Endodermal cell (in vitro differentiated cells): ENCODE results near the gene MANSC4. TPM values are rescaled to one million over a fixed set of nuclear protein-coding genes. Genes with fewer than 3 reads are reported as not detected.
A peak's percentile ranks its signal among the peaks of the same experiment; 100 is the strongest.

ENCODE experiments used
- DNase-seq: peaks from one replicate; pipeline ENCODE4 v3.0.0-alpha.2; 2017
- H3K27ac ChIP-seq: 2 replicates; pipeline ENCODE4 v1.5.1; 2013; ENCODE audit warnings: mild to moderate bottlenecking, low read depth, low read length, moderate library complexity
- H3K27me3 ChIP-seq: 2 replicates; pipeline ENCODE4 v1.6.1; 2013; ENCODE audit warnings: mild to moderate bottlenecking, low read length, moderate library complexity; ENCODE audit not compliant: insufficient read depth, control insufficient read depth, poor library complexity, severe bottlenecking
- H3K36me3 ChIP-seq: 2 replicates; pipeline ENCODE4 v1.7.0; 2013; ENCODE audit warnings: mild to moderate bottlenecking, low read length, moderate library complexity; ENCODE audit not compliant: control insufficient read depth, insufficient read depth
- H3K4me1 ChIP-seq: one replicate; pipeline ENCODE4 v1.7.0; 2013; ENCODE audit warnings: low read length; ENCODE audit not compliant: control insufficient read depth, insufficient read depth
- H3K4me3 ChIP-seq: 2 replicates; pipeline ENCODE4 v1.5.1; 2013; ENCODE audit warnings: mild to moderate bottlenecking, low read length, moderate library complexity
- H3K9ac ChIP-seq: 2 replicates; pipeline ENCODE4 v1.6.1; 2013; ENCODE audit warnings: mild to moderate bottlenecking, low read length, moderate library complexity; ENCODE audit not compliant: poor library complexity, severe bottlenecking; ENCODE audit errors: extremely low read depth
- H3K9me3 ChIP-seq: 2 replicates; pipeline ENCODE4 v1.6.1; 2013; ENCODE audit warnings: mild to moderate bottlenecking, low read length, moderate library complexity; ENCODE audit not compliant: control insufficient read depth
- H3K27ac Mint-ChIP-seq: 2 replicates; pipeline ENCODE4 v1.8.0; 2020; ENCODE audit warnings: mixed read lengths
- H3K27me3 Mint-ChIP-seq: 2 replicates; pipeline ENCODE4 v1.8.0; 2021; ENCODE audit warnings: mild to moderate bottlenecking, mixed read lengths; ENCODE audit not compliant: insufficient read depth
- H3K36me3 Mint-ChIP-seq: 2 replicates; pipeline ENCODE4 v1.8.0; 2020; ENCODE audit warnings: low read depth, mixed read lengths
- H3K4me1 Mint-ChIP-seq: 2 replicates; pipeline ENCODE4 v1.8.0; 2020; ENCODE audit warnings: mixed read lengths
- H3K4me3 Mint-ChIP-seq: 2 replicates; pipeline ENCODE4 v1.8.0; 2020; ENCODE audit warnings: mild to moderate bottlenecking, moderate library complexity, mixed read lengths
- H3K9me3 Mint-ChIP-seq: 2 replicates; pipeline ENCODE4 v1.8.0; 2020; ENCODE audit warnings: mild to moderate bottlenecking, mixed read lengths
- WGBS, 2 experiments: methylation state at CpG; one replicate each; pipeline versions ENCODE4 v1.1.5 to v1.1.7; 2013; ENCODE audit warnings: missing lambda C conversion rate in 2 of 2, mixed read lengths in 1 of 2; ENCODE audit not compliant: insufficient coverage in 1 of 2, insufficient read length in 1 of 2; 5-methylcytosine and 5-hydroxymethylcytosine counted together
- total RNA-seq, 2 donors: library from RNA; stranded (reverse); fragmentation: NEBNext Ultra II Directional in 1 of 2; extraction: Animal tissue kit (Norgen Biotek cat#: 25700) in 1 of 2; gene quantifications; 2 replicates in 1 of 2; 3 replicates in 1 of 2; pipeline ENCODE4 v1.2.1, GENCODE V29; 2021
- TF ChIP-seq, protein P1 (sequence below): fragments of 200-600 bp; sonication (generic); conservative IDR thresholded peaks from 2 replicates; pipeline ENCODE4 v1.5.0; 2021; ENCODE audit warnings: antibody characterized with exemption, mild to moderate bottlenecking

Gene MANSC4
- total RNA-seq, 2 donors from 2014 or later: not detected

DNA sequence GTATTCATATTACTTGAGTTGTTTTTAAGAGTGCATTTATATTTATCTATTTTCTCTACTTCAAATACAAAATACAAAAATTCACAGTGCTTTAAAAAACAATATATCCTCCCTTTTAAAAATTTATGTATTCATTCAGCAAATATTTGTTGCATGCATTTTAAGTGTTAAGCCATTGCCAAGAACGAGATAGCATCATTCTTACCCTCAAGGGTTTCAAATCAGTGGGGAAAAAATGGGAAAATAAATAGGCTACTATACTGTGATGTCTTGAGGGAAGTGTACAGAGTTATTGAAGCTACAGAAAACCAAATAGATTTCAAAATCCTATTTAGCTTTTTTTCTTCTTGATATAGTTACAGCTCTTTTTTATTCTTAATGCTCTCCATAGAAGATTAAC is 46.2 kb downstream of the MANSC4 start:
- Histone ChIP-seq H3K36me3 (peaks cover 76% of the 10 kb centered on the region), H3K9ac (no peak overlapping the region), H3K4me1 (no peaks in the 10 kb centered on the region), H3K9me3 (no peaks in the 10 kb centered on the region), H3K27ac (no peak overlapping the region), H3K4me3 (no peak overlapping the region), H3K27me3 (no peaks in the 10 kb centered on the region)
- TF ChIP-seq, protein P1, sequence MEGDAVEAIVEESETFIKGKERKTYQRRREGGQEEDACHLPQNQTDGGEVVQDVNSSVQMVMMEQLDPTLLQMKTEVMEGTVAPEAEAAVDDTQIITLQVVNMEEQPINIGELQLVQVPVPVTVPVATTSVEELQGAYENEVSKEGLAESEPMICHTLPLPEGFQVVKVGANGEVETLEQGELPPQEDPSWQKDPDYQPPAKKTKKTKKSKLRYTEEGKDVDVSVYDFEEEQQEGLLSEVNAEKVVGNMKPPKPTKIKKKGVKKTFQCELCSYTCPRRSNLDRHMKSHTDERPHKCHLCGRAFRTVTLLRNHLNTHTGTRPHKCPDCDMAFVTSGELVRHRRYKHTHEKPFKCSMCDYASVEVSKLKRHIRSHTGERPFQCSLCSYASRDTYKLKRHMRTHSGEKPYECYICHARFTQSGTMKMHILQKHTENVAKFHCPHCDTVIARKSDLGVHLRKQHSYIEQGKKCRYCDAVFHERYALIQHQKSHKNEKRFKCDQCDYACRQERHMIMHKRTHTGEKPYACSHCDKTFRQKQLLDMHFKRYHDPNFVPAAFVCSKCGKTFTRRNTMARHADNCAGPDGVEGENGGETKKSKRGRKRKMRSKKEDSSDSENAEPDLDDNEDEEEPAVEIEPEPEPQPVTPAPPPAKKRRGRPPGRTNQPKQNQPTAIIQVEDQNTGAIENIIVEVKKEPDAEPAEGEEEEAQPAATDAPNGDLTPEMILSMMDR: no peak
- WGBS, 2 experiments: 92% methylated on average over 1 of the region's 1 CpG; no CpG with 5 or more reads in 1 of the 2 experiments
- H3K4me3 Mint-ChIP-seq: no peak overlapping the region
- DNase-seq: no peak
- H3K36me3 Mint-ChIP-seq: peaks cover 59% of the 10 kb centered on the region
- no peaks in the 10 kb centered on the region for H3K9me3 Mint-ChIP-seq
- H3K27me3 Mint-ChIP-seq: no peaks in the 10 kb centered on the region
- H3K4me1 Mint-ChIP-seq: peaks cover 6% of the 10 kb centered on the region
- no peak overlapping the region for H3K27ac Mint-ChIP-seq

DNA sequence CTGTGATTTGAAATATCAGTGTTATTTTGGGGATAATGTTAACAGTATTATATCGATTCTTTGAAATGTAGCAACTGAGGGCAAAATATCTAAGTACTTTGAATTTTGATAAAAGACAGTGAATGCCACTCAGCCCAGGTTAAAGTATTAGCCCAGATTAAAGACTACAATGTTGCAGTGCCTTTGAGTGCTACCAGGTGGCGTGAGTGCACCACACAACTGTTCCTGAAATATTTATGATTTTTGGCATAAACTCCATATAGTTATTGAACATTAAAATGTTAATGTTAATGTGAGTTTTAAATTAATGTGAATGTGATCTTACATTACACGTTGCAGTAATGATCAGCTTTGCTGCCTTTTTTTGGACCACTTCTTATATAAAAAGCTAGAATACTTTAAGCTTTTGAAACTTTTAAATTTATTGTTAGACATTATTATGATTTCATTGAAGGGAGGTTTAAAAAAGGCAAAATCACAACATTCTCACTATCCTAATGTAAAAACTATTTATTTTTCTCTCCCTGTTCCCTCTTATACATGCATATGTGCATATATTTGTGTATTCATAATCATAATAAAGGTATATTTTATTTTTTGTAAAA is 46.9 kb downstream of the MANSC4 start:
- Mint-ChIP-seq H3K9me3 (no peaks in the 10 kb centered on the region), H3K36me3 (peaks cover 60% of the 10 kb centered on the region), H3K4me3 (no peak overlapping the region), H3K4me1 (peaks cover 12% of the 10 kb centered on the region), H3K27ac (no peak overlapping the region), H3K27me3 (no peaks in the 10 kb centered on the region)
- no peaks in the 10 kb centered on the region for H3K27me3 ChIP-seq
- H3K9me3 ChIP-seq: no peaks in the 10 kb centered on the region
- 45% methylated on average over 3 of the region's 3 CpGs; no CpG with 5 or more reads in 1 of the 2 experiments for WGBS, 2 experiments
- H3K4me3 ChIP-seq: no peak overlapping the region
- TF ChIP-seq, protein P1: peak; percentile 99
- no peak overlapping the region for H3K9ac ChIP-seq
- no peaks in the 10 kb centered on the region for H3K4me1 ChIP-seq
- H3K36me3 ChIP-seq: peaks cover 70% of the 10 kb centered on the region
- DNase-seq: peak; percentile 58
- H3K27ac ChIP-seq: no peak overlapping the region

DNA sequence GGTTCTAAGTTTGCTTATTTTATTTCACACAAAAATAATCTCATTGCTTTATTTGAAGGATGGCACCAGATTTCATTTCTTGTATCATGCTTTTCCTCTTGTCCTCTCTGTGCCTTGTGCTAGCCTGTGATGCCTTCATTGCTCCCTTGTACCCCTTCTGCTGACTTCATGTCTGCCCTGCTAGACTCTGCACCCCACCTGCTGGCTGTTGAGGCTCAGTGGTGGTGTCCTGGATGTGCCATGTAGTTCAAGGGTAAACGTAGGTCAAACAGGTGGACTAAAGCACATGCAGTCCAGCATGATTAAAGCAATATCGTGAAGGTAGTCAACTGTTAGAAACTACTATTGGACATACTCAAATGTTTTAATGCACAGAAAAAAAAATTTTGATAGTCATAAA is 47.8 kb downstream of the MANSC4 start:
- Histone ChIP-seq H3K9ac (no peak overlapping the region), H3K27me3 (no peaks in the 10 kb centered on the region), H3K9me3 (no peaks in the 10 kb centered on the region), H3K27ac (no peak overlapping the region), H3K4me1 (no peaks in the 10 kb centered on the region), H3K4me3 (no peak overlapping the region), H3K36me3 (peaks cover 67% of the 10 kb centered on the region)
- TF ChIP-seq, protein P1: peak; percentile 88
- DNase-seq: peak; percentile 77
- peaks cover 12% of the 10 kb centered on the region for H3K4me1 Mint-ChIP-seq
- 71 to 89% methylated on average over 2 of the region's 2 CpGs for WGBS, 2 experiments
- H3K27ac Mint-ChIP-seq: no peak overlapping the region
- H3K4me3 Mint-ChIP-seq: no peak overlapping the region
- no peaks in the 10 kb centered on the region for H3K27me3 Mint-ChIP-seq
- H3K36me3 Mint-ChIP-seq: peaks cover 56% of the 10 kb centered on the region
- no peaks in the 10 kb centered on the region for H3K9me3 Mint-ChIP-seq
